Measurements from ENCODE around the gene CTSC. TPM values are rescaled to one million over a fixed set of nuclear protein-coding genes. Genes with fewer than 3 reads are reported as not detected.

The CTSC gene
- total RNA-seq, 1 donor, result 106 TPM

GRCh38 chr11:88359114-88359513 is 21.6 kb upstream of the CTSC start:
- Histone ChIP-seq H3K4me3 (ENCODE audit: low read length) (no peak overlapping the region), H3K4me1 (ENCODE audit: insufficient read depth, low read length) (peaks cover 42% of the 10 kb centered on the region), H3K9me3 (ENCODE audit: low read depth, low read length) (no peaks in the 10 kb centered on the region), H3K27me3 (ENCODE audit: insufficient read depth, low read length) (no peaks in the 10 kb centered on the region)

- Histone ChIP-seq H3K4me3 (ENCODE audit: low read length) (no peak overlapping the region), H3K27me3 (ENCODE audit: insufficient read depth, low read length) (no peaks in the 10 kb centered on the region), H3K9me3 (ENCODE audit: low read depth, low read length) (no peaks in the 10 kb centered on the region), H3K4me1 (ENCODE audit: insufficient read depth, low read length) (peaks cover 35% of the 10 kb centered on the region)
Measured at GRCh38 chr11:88358040-88358431, 20.5 kb upstream of the CTSC start.

GRCh38 chr11:88357323-88358039 is 19.9 kb upstream of the CTSC start:
- peaks cover 33% of the 10 kb centered on the region for H3K4me1 ChIP-seq (ENCODE audit: insufficient read depth, low read length)
- no peaks in the 10 kb centered on the region for H3K9me3 ChIP-seq (ENCODE audit: low read depth, low read length)
- no peaks in the 10 kb centered on the region for H3K27me3 ChIP-seq (ENCODE audit: insufficient read depth, low read length)
- H3K4me3 ChIP-seq (ENCODE audit: low read length), result no peak overlapping the region

- H3K9me3 ChIP-seq (ENCODE audit: low read depth, low read length), result no peaks in the 10 kb centered on the region
- H3K4me1 ChIP-seq (ENCODE audit: insufficient read depth, low read length), result peaks cover 33% of the 10 kb centered on the region
- no peak overlapping the region for H3K4me3 ChIP-seq (ENCODE audit: low read length)
- H3K27me3 ChIP-seq (ENCODE audit: insufficient read depth, low read length), result no peaks in the 10 kb centered on the region
Measured at GRCh38 chr11:88355887-88356286, 18.4 kb upstream of the CTSC start.

GRCh38 chr11:88354912-88355311 is 17.4 kb upstream of the CTSC start:
- H3K9me3 ChIP-seq (ENCODE audit: low read depth, low read length), result no peaks in the 10 kb centered on the region
- no peaks in the 10 kb centered on the region for H3K27me3 ChIP-seq (ENCODE audit: insufficient read depth, low read length)
- peaks cover 33% of the 10 kb centered on the region for H3K4me1 ChIP-seq (ENCODE audit: insufficient read depth, low read length)
- no peak overlapping the region for H3K4me3 ChIP-seq (ENCODE audit: low read length)

- peaks cover 28% of the 10 kb centered on the region for H3K4me1 ChIP-seq (ENCODE audit: insufficient read depth, low read length)
- H3K9me3 ChIP-seq (ENCODE audit: low read depth, low read length), result no peaks in the 10 kb centered on the region
- H3K4me3 ChIP-seq (ENCODE audit: low read length), result no peak overlapping the region
- no peaks in the 10 kb centered on the region for H3K27me3 ChIP-seq (ENCODE audit: insufficient read depth, low read length)
Measured at GRCh38 chr11:88353835-88354496, 16.4 kb upstream of the CTSC start.

- no peaks in the 10 kb centered on the region for H3K27me3 ChIP-seq (ENCODE audit: insufficient read depth, low read length)
- peaks cover 28% of the 10 kb centered on the region for H3K4me1 ChIP-seq (ENCODE audit: insufficient read depth, low read length)
- no peak overlapping the region for H3K4me3 ChIP-seq (ENCODE audit: low read length)
- no peaks in the 10 kb centered on the region for H3K9me3 ChIP-seq (ENCODE audit: low read depth, low read length)
Measured at GRCh38 chr11:88353386-88353785, 15.8 kb upstream of the CTSC start.

- Histone ChIP-seq H3K9me3 (ENCODE audit: low read depth, low read length) (no peaks in the 10 kb centered on the region), H3K4me1 (ENCODE audit: insufficient read depth, low read length) (peaks cover 19% of the 10 kb centered on the region), H3K4me3 (ENCODE audit: low read length) (no peak overlapping the region), H3K27me3 (ENCODE audit: insufficient read depth, low read length) (no peaks in the 10 kb centered on the region)
Measured at GRCh38 chr11:88352139-88352538, 14.6 kb upstream of the CTSC start.

GRCh38 chr11:88348870-88349269 is 11.3 kb upstream of the CTSC start:
- no peak overlapping the region for H3K4me3 ChIP-seq (ENCODE audit: low read length)
- H3K9me3 ChIP-seq (ENCODE audit: low read depth, low read length), result no peaks in the 10 kb centered on the region
- H3K4me1 ChIP-seq (ENCODE audit: insufficient read depth, low read length), result peaks cover 11% of the 10 kb centered on the region
- H3K27me3 ChIP-seq (ENCODE audit: insufficient read depth, low read length), result no peaks in the 10 kb centered on the region

GRCh38 chr11:88345949-88346348 is 8.4 kb upstream of the CTSC start:
- peaks cover 8% of the 10 kb centered on the region for H3K4me1 ChIP-seq (ENCODE audit: insufficient read depth, low read length)
- H3K27me3 ChIP-seq (ENCODE audit: insufficient read depth, low read length), result no peaks in the 10 kb centered on the region
- no peaks in the 10 kb centered on the region for H3K9me3 ChIP-seq (ENCODE audit: low read depth, low read length)
- H3K4me3 ChIP-seq (ENCODE audit: low read length), result no peak overlapping the region

GRCh38 chr11:88345408-88345807 is 7.9 kb upstream of the CTSC start:
- Histone ChIP-seq H3K9me3 (ENCODE audit: low read depth, low read length) (no peaks in the 10 kb centered on the region), H3K4me3 (ENCODE audit: low read length) (no peak overlapping the region)

GRCh38 chr11:88344869-88345268 is 7.3 kb upstream of the CTSC start:
- no peak overlapping the region for H3K4me3 ChIP-seq (ENCODE audit: low read length)
- H3K9me3 ChIP-seq (ENCODE audit: low read depth, low read length), result no peaks in the 10 kb centered on the region
- no peaks in the 10 kb centered on the region for H3K27me3 ChIP-seq (ENCODE audit: insufficient read depth, low read length)
- peaks cover 10% of the 10 kb centered on the region for H3K4me1 ChIP-seq (ENCODE audit: insufficient read depth, low read length)

More at GRCh38 chr11:88345408-88345807, 7.9 kb upstream of the CTSC start:
- peaks cover 8% of the 10 kb centered on the region for H3K4me1 ChIP-seq (ENCODE audit: insufficient read depth, low read length)
- no peaks in the 10 kb centered on the region for H3K27me3 ChIP-seq (ENCODE audit: insufficient read depth, low read length)

GRCh38 chr11:88341522-88342251 is 4.2 kb upstream of the CTSC start:
- no peaks in the 10 kb centered on the region for H3K27me3 ChIP-seq (ENCODE audit: insufficient read depth, low read length)
- peaks cover 24% of the 10 kb centered on the region for H3K4me1 ChIP-seq (ENCODE audit: insufficient read depth, low read length)
- no peaks in the 10 kb centered on the region for H3K9me3 ChIP-seq (ENCODE audit: low read depth, low read length)
- no peak overlapping the region for H3K4me3 ChIP-seq (ENCODE audit: low read length)

GRCh38 chr11:88340366-88340935 is 2.9 kb upstream of the CTSC start:
- H3K9me3 ChIP-seq (ENCODE audit: low read depth, low read length), result no peaks in the 10 kb centered on the region
- peaks cover 36% of the 10 kb centered on the region for H3K4me1 ChIP-seq (ENCODE audit: insufficient read depth, low read length)
- H3K27me3 ChIP-seq (ENCODE audit: insufficient read depth, low read length), result no peaks in the 10 kb centered on the region
- no peak overlapping the region for H3K4me3 ChIP-seq (ENCODE audit: low read length)

GRCh38 chr11:88337987-88338668 is 592 bp upstream of the CTSC start:
- H3K4me3 ChIP-seq (ENCODE audit: low read length), result peak overlapping the region; percentile 91
- no peaks in the 10 kb centered on the region for H3K27me3 ChIP-seq (ENCODE audit: insufficient read depth, low read length)
- peaks cover 45% of the 10 kb centered on the region for H3K4me1 ChIP-seq (ENCODE audit: insufficient read depth, low read length)
- H3K9me3 ChIP-seq (ENCODE audit: low read depth, low read length), result no peaks in the 10 kb centered on the region

All from mononuclear cell (primary cell).